ENCODE data around the gene THRA. TPM values are rescaled to one million over a fixed set of nuclear protein-coding genes. Genes with fewer than 3 reads are reported as not detected.
A peak's percentile ranks its signal among the peaks of the same experiment; 100 is the strongest.

The THRA gene
- total and polyA plus RNA-seq, 2 experiments from 2014 or later = 58.1 to 87.0 TPM

GRCh38 chr17:40121181-40122135 is 58.7 kb downstream of the THRA start, which contains the start of gene MSL1:
TSS of gene MSL1 (plus strand) at chr17:40121971. CDS start at chr17:40122613, 642 bp downstream.
- peaks cover 9% of the 10 kb centered on the region for H3K4me1 ChIP-seq (ENCODE audit: low read depth)
- no peak for TF ChIP-seq CTCF (IDR thresholded peaks at IDR 0.05; ENCODE audit: low read depth, low read length)
- H3K27ac ChIP-seq = peak within 1 kb of the TSS; percentile 94
- no peaks in the 10 kb centered on the region for H3K27me3 ChIP-seq
- peak within 1 kb of the TSS; percentile 99 for H3K4me3 ChIP-seq
- DNase-seq (ENCODE audit: low read depth in 1 of 2, low spot score in 1 of 2) = peak; percentile 88 to 91
- peaks cover 4% of the 10 kb centered on the region for H3K36me3 ChIP-seq
- no peaks in the 10 kb centered on the region for H3K9me3 ChIP-seq (ENCODE audit: low read depth)

- H3K27ac ChIP-seq = peak overlapping the region; percentile 94
- peak; percentile 58 to 78 for DNase-seq (ENCODE audit: low read depth in 1 of 2, low spot score in 1 of 2)
- peak overlapping the region; percentile 99 for H3K4me3 ChIP-seq
- no peaks in the 10 kb centered on the region for H3K9me3 ChIP-seq (ENCODE audit: low read depth)
- no peaks in the 10 kb centered on the region for H3K27me3 ChIP-seq
- no peak for TF ChIP-seq CTCF (IDR thresholded peaks at IDR 0.05; ENCODE audit: low read depth, low read length)
- H3K4me1 ChIP-seq (ENCODE audit: low read depth) = peaks cover 9% of the 10 kb centered on the region
- peaks cover 11% of the 10 kb centered on the region for H3K36me3 ChIP-seq
Measured at GRCh38 chr17:40122136-40122998, 59.6 kb downstream of the THRA start.

GRCh38 chr17:40122999-40123810 is 60.4 kb downstream of the THRA start:
- TF ChIP-seq CTCF (IDR thresholded peaks at IDR 0.05; ENCODE audit: low read depth, low read length) = no peak
- peaks cover 9% of the 10 kb centered on the region for H3K4me1 ChIP-seq (ENCODE audit: low read depth)
- H3K27ac ChIP-seq = peak overlapping the region; percentile 94
- peaks cover 17% of the 10 kb centered on the region for H3K36me3 ChIP-seq
- H3K4me3 ChIP-seq = peak overlapping the region; percentile 99
- DNase-seq (ENCODE audit: low read depth in 1 of 2, low spot score in 1 of 2) = peak; percentile 57 to 73
- no peaks in the 10 kb centered on the region for H3K27me3 ChIP-seq
- no peaks in the 10 kb centered on the region for H3K9me3 ChIP-seq (ENCODE audit: low read depth)

GRCh38 chr17:40123811-40124114 is 61.0 kb downstream of the THRA start:
- TF ChIP-seq CTCF (IDR thresholded peaks at IDR 0.05; ENCODE audit: low read depth, low read length) = no peak
- peak overlapping the region; percentile 94 for H3K27ac ChIP-seq
- no peak for DNase-seq (ENCODE audit: low read depth in 1 of 2, low spot score in 1 of 2)

More at GRCh38 chr17:40123811-40124114, 61.0 kb downstream of the THRA start:
- peaks cover 20% of the 10 kb centered on the region for H3K36me3 ChIP-seq
- no peaks in the 10 kb centered on the region for H3K9me3 ChIP-seq (ENCODE audit: low read depth)
- H3K27me3 ChIP-seq = no peaks in the 10 kb centered on the region
- H3K4me1 ChIP-seq (ENCODE audit: low read depth) = peaks cover 9% of the 10 kb centered on the region
- H3K4me3 ChIP-seq = peak overlapping the region; percentile 99
